Stimulated activated CD4-positive, alpha-beta T cell treated with anti-CD3 and anti-CD28 coated beads, Interleukin-12 subunit alpha, Interleukin-12 subunit beta, amount 100 ng/mL, for 48 hours (primary cell): Measurements from ENCODE around the gene ACADL.

Experiments used
- DNase-seq, 3 donors: peaks; one replicate each; pipeline ENCODE4 v3.0.0-alpha.2; 2020; ENCODE audit warnings: low read depth in 2 of 3, low spot score in 1 of 3

The ACADL gene

DNA sequence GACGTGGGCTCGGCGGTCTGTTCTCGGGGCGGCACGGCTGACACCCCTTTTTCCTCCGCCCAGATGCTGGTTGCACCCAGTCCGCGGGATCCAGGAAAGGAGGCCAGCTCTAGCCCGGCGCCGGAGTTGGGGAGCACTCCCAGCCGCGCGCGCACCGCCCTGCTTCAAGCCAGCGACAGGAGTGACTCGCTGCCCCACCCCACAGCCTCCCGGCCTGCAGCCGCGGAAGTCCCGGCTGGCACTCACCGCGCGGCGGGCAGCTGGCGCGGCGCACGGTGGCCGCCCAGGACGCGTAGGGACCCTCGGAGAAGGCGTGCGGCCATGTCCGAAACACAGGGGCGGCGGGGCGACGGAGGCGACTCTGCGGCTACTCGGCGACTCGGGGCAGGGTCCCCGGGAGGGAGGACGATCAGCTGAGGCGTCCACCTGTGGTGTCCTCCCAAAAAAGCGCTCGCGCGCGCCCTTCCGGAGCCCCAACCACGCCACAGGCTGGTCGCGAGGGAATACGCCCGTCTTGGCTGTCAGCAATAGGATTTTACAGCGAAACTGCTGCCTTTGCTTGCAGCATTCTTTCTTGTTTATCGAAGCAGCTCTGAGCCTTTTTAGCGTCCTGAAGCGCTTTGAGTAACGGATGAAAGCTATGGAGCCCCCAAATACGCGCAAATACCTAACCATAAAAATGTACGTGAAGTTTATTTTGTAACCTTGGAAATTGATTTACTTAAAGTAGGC lies at the start of gene ACADL:
Gene ACADL (minus strand): TSS at position 507 of the 732 bp plus-strand sequence. CDS start 184 bp downstream, at position 323.
- DNase-seq = peak in 1 of 3 donors; percentile 1

DNA sequence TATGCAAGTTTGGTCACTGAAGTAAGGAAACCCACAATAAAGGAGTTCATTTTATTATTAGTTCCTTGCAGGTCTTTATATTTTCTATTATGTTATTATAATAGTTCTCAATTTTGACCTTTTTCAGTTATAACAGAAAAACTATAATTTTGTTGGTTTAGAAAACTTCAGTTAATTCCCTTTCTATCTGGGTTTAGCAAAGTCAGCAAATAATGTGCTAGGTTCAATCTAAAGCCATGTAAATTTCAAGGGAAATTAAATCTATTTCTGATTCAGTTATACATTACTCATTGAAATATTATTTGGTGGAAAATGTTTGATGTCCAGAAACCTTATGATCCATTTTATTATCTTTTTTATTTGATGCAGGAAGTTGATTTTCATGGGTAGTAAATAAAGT lies 46.1 kb upstream of the ACADL start:
- DNase-seq = no peak

DNA sequence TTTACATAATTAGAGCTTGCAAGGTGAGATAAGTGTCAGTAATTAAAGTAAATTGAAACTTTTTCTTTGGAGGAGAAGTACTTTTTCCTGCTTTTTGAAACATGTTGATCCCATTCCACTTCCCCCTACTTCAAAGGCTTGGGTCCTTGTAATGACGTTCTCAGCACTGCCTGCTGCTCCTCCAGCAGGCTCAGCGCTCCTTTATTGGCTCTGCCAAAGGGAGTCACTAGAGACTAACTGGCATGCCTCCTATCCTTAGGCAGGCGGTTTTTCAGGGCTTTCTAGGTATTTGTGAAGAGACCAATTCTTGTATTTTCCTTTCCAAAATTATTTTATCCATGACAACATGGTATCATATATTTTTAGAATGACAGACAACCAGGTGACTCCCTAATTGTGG lies 43.9 kb upstream of the ACADL start:
- DNase-seq = no peak

DNA sequence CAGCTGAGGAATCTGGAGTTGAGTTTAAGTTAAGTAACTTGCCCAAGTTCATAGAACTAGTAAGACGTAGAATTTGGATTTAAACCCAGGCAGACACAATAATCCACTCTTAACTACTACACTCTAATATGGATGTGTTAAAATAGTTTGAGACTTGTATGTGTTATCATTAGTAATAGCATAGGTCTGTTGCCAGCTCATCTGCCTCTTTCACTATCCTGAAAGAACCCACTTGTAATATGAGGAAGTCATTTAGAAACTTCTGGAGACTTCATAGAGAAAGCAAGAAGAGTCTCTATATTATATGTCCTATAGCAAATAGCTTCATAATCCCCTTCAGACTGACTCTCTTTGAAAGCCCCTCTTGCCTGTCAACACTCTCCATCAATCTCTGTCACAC lies 43.0 kb upstream of the ACADL start:
- no peak for DNase-seq

DNA sequence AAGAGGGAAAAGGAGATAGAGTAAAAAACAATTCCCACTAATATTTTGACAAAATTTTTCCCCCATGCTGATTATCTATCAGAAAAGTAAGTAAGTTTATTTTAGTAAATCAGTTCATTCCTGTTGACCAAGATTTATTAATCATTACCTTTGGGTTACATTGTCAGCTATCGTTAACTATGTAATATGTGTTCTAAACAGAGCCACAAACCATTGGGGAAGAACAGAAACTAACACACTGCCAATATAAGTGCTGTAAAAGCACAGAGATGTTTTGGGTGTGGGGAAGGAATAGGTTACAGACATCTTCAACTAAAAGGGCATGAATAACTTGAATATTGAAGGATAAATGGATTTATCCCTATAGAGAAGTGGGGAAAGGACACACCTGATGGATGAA lies 42.5 kb upstream of the ACADL start:
- DNase-seq = no peak

DNA sequence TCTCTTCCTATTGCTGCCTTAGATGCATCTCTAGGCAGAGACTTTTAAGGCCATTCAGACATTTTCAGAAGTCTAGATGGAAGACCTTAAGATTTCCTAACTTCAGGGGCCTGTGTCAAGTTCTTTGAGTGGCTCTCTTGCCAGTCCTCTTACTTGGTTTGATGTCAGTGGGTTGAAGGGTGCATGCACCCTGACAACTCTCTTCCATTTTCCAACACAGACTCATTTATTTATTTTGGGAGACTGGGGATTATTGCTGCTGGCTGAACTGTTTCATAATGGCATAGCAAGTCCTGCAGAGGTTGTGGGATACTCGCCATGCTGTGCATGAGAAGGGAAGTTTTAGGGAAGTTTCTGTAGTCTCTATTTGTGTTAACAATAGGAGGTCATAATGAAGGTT lies 39.0 kb upstream of the ACADL start:
- no peak for DNase-seq

DNA sequence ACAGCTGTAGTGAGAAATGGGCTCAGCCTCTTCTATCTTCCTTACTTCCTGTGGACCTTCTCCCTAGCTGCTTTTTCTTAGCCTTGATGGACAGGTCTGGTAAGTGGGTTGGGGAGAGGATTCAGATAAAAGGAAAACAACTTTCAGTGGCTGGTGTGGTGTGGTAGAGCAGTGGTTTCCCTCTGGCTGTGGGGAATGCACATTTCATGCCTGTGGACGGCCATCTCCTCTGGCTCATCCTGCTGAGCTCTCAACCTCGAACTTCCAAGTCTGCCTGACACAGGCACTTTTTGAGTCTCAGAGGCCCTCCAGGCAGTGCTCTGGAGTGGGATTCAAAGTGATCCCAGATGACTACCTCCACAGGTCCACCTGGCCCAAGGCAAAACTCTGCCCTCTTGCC lies 38.6 kb upstream of the ACADL start:
- no peak for DNase-seq

DNA sequence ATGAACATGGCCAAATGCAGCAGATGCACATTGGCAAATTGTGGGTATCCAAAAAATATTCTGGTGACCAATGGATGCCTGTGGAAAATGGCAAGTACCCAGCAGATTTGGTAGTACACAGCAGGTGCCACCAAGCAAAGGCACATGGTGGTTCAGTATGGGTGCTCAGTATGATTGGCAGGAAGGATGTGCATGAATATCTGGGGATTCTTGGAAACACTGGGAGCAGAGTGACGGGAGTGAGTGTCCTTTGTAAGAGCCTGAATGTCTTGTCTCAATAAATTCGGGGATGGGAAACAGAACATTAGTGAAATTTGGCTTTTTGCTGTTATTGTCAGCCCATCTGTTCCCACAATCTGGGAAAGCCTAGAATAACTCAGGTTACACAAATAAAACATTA lies 36.8 kb upstream of the ACADL start:
- DNase-seq = no peak

DNA sequence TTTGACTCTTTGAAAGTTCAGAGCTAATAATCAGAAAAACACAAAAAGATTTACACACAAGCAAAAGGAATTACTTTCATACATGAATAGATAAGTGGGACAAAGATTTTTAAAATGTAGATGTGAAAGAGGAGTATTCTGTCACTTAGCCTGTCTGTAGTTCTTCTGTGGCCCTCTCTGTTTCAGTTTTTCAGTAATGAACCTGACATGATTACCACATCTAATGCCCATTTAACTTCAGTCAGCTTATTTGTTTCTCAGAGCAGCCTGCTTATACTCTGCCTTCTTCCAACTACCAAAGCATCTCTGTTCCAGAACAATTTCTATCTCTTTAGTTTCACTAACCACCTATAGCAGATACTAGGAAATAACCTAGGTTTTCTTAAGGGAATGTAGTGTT lies 34.4 kb upstream of the ACADL start:
- no peak for DNase-seq

DNA sequence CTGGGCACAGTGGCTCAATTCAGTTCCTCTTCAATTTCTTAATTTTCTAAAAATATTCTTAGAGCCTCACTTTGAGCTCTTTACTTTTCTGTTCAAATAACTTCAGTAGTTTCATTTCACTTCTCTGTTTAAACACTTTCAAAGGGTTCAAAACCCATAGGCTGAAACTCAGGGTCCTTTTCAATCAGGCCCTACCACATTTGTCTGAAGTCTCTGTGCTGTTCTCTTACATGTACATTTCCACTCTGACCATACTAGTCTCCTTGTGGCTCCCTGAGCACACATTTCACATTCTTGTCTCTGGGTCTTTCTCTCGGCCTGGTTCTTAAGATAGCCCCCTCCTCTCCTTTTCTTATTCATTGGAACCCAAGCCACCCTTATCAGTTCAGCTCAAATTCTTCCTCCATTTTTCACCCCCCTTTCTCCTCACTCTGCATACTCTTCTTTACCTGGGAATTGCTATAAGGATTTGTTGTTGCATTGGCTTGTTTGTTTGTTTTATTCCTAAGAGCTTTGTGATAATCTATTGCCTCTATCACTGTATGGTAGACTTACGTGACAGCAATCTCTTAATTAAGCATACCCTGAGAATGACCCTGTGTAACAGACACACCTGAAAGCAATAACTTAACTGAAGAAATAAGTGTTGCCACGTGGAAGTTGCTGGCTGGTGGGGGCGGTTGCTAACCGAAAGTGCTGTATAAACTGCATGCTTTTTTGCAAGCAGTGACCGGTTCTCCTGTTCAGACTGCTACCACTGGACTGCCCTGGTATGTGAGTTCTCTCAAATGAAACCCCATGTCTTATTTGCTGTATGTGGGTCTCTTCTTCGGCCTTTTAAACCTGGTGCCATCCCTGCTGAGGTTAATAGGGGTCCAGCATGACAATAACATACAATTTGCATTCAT lies 27.7 kb upstream of the ACADL start:
- no peak for DNase-seq

DNA sequence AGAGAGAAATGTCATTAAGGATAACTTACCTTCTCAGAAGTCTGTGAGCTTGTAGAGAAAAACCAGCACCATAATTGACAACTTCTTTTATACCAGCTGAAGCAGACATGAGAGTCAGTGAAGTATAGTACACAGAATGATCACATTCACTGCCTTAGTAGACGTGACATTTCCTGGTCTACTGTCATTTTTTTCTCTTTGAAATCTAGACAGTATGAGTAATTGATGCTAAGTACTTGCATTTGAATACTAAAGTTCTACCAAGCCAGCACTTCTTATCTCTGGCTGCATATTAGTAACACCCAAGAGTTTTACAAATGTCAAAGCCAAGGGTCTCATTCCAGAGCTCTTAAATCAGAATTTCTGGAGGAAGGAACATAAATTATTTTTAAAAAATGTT lies 25.4 kb upstream of the ACADL start:
- no peak for DNase-seq

DNA sequence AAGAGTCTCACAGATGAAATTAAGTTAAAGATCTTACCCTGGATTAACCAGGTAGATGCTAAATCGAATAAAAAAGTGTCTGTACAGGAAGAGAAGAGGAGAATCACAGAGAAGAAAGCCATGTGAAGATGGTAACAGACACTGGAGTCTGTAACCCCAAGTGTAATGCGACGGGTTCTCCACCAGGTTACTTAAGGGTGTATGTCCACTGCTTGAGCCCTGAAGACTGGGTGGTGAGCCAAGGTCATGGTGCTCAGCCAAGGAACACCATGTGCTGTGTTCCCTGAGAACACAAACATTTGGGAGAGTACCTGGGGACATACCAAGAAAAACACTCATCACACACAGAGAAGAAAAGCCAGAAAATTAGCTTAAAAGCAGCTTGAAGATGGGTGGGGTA lies 8.2 kb upstream of the ACADL start:
- no peak for DNase-seq

DNA sequence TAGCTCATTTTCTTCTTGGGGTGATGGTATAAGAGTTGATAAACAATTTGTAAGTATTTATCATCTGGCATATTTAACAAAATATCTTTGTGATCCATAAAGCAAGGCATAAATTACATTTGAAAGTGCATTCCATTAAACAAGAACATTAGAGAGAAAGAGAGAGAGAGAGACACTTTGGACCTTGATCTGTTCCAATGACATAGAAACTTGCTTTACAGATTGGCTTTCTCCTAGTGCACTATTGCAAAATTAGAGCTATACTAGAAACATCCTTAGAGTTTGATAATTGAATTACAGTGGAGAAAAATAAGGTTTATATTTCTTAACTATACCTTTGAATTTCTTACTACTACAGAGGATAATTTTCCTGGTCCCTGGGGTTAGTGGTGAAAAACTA lies 5.7 kb upstream of the ACADL start:
- DNase-seq = no peak

DNA sequence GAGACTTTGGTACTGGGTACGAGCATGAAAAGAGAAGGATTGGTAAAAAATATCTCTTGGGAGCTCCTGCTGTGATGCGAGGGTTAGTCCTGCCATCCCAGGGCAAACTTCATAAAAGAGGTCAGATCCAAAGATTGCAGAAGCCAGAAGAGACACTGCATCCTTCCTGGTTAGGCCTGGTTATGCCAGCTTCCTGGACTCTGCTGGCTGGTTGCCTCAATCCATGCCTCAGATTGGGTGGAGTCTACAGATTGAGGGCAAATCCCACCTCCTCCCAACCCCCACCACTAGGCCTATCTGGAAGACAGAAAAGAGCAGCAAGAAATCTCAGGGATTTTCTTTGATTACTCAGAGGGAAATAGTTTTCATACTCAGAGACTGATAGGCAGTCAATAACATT lies 5.3 kb upstream of the ACADL start:
- DNase-seq = no peak

DNA sequence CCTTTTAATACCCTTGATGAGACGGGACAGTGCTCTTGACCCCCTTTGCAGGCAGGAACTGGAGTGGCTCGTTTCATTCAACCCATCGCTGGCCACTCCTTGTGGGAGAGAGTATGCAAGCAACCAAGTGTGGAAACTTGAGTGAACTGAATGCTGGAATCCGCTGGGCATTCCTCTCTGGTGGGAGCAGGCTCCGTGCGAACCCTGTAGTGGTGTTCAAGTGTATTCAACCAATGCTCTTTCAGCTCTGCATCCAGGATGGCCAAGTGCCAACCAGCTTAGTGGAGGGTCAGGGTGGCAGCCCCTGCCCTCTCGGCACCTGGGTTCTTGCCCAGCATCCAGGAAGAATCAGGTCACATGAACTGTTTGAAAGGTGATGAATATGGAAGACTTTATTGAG lies 3.3 kb upstream of the ACADL start:
- no peak for DNase-seq

DNA sequence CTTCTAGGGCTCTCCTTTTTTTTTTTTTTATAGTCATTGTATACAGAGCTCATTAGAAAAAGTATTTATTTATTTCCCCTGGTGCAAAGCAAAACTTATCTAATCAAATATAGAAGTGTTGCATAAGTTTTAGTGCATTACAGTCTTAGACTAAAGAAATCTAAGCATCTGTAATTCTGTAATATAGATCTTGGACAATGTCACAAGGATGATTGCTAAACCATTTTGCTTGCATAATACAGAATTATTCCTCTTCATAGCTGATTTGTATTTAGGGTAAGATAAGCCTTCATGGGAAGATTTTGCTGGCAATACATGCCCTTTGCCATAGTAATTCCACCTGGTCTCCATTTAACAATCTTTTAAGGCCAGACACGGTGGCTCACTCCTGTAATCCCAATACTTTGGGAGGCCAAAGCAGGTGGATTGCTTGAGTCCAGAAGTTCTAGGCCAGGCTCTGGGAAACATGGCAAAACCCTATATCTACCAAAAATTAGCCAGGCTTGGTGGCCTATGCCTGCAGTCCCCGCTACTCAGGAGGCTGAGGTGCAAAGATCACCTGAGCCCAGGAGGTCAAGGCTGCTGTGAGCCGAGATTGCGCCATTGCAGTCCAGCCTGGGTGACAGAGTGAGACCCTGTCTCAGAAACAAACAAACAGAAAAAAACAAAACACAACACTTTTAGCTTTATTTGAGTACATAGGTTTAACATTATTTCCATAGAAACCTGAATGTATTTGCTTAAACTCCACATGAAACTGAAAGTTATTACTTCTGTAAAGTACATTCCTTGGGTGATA lies 2.2 kb upstream of the ACADL start:
- DNase-seq = no peak

DNA sequence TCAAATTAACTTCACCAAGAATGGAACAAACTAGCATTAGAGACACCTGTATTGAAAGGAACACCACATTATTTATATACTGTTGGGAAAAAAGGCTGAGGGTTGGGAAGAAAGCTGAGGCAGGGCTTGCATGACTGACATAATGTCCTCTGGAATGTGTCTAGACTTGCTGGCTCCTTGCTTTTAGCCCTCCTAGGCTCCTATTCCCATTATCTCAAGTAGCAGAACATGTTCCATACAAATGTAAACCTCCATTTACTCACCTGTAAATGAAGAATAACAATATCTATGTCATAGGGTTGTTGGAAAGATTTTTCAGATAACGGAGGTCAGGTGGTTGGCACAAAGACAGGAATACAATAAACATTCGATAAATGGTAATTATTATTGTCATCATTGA lies 976 bp upstream of the ACADL start:
- DNase-seq = no peak

DNA sequence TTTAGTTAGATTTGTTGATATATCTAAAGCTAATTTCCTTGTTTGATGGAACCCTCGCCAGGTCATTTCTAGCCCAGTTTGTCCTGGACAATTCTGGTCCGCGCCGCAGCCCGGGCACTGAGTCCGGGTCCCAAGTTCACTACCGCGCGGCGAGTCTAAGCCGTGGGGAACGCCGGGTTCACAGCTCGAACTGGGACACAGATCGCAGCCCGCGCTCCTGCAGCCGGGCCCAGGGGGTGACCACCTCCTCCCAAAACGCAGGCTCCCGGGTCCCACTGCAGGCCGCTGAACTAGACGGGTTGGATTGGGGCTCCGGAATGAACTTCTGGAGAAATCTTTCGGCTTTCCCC lies 681 bp downstream of the ACADL start:
- DNase-seq = no peak

DNA sequence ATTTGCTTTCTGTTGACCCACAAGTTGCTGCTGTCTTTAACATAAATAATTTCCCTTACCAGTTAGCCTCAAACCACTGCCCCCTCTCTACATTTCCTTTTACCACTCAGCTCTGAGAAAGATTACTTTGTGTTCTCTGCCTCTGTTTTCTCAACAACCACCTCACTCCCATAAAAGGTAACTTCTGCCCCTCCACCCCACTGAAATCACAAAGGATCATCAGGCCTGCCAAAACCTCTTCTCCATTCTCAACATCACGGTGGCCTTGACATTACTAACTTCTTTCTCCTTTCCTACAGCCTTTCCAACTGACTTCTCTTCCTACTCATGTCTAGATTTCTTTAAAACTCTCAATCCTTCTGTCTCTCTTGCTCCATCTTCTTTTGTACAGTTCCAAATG lies 10.1 kb downstream of the ACADL start:
- DNase-seq = no peak

DNA sequence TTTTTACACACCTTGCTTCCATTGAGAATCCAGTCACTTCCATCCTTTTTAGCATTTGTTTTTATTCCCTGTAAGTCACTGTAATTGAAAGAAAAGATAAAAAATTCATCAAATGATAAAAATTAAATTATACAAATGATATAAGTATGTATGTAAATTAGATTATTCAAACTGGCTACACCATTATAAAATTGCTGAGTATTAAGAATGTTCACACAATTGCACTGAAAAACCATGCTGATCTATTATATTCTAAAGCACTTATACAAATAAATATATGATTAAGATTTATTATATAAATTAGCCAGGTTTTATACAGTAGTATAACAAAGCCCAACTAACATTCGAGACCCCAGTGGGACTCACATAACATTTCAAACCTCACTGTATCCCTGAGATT lies 15.1 kb downstream of the ACADL start:
- DNase-seq = no peak

DNA sequence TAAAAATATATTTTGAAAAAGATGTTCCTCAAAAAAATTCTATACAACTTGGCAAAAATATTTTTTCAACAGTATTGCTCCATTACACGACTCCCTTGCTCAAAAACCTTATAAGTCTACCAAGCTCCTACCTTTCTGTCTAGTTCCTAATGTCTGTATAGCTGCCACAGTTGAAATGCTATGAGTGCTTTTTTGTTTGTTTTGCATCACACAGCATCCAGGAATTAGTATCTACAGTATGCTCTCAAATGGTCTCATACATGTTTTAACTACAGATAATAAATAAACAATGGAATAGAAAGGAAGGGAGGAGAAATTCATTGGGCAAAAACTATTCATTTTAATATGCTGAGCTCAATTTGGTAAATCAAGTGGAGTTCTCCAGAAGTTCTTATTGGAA lies 17.3 kb downstream of the ACADL start:
- no peak for DNase-seq

DNA sequence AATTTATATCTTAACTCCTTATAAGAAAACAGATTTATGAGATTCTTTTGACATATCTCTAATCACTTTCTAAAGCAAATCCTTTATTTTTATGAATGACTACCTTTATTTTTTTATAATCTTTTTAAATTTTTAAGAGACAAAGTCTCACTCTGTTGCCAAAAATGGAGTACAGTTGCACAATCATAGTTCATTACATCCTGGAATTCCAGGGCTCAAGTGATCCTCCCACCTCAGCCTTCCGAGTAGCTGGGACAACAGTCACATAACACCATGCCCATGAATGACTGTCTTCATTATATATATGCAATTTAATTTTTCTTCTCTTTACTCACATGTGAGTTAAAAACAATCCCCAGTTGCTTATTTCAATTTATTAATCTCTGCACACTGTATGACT lies 21.7 kb downstream of the ACADL start:
- no peak for DNase-seq
